ENCODE data around the gene IRX2. TPM values are rescaled to one million over a fixed set of nuclear protein-coding genes. Genes with fewer than 3 reads are reported as not detected.

The IRX2 gene
- total RNA-seq, 2 donors from 2014 or later: 0.28 to 0.54 TPM

- no peaks in the 10 kb centered on the region for H3K27me3 ChIP-seq (replicated peaks; ENCODE audit: insufficient read depth)
- ATAC-seq (ENCODE audit: insufficient number of reproducible peaks, low FRiP score, low read depth): no peak
- H3K4me3 ChIP-seq: no peak overlapping the region
Observed at GRCh38 chr5:2740876-2741555, 10.5 kb downstream of the IRX2 start.

GRCh38 chr5:2740051-2740875 lies 11.2 kb downstream of the IRX2 start:
- Histone ChIP-seq H3K36me3 (no peaks in the 10 kb centered on the region), H3K4me3 (peak overlapping the region; percentile 64), H3K4me1 (ENCODE audit: control insufficient read depth in 1 of 2, low read depth in 2 of 2) (peaks cover 0 to 11% of the 10 kb centered on the region in 2 donors), H3K27me3 (replicated peaks; ENCODE audit: insufficient read depth) (no peaks in the 10 kb centered on the region), H3K9me3 (no peaks in the 10 kb centered on the region), H3K27ac (no peak overlapping the region)
- DNase-seq (ENCODE audit: low spot score) (no peak), ATAC-seq (ENCODE audit: insufficient number of reproducible peaks, low FRiP score, low read depth) (no peak)
- no peak for TF ChIP-seq CTCF (IDR thresholded peaks at IDR 0.05)

More at GRCh38 chr5:2740876-2741555, 10.5 kb downstream of the IRX2 start:
- peaks cover 0 to 11% of the 10 kb centered on the region in 2 donors for H3K4me1 ChIP-seq (ENCODE audit: control insufficient read depth in 1 of 2, low read depth in 2 of 2)
- H3K27ac ChIP-seq: no peak overlapping the region
- H3K36me3 ChIP-seq: no peaks in the 10 kb centered on the region
- no peaks in the 10 kb centered on the region for H3K9me3 ChIP-seq
- DNase-seq (ENCODE audit: low spot score): no peak
- TF ChIP-seq CTCF (IDR thresholded peaks at IDR 0.05): no peak

GRCh38 chr5:2739360-2740050 lies 12.0 kb downstream of the IRX2 start:
- Histone ChIP-seq H3K4me1 (ENCODE audit: control insufficient read depth in 1 of 2, low read depth in 2 of 2) (peaks cover 0 to 11% of the 10 kb centered on the region in 2 donors), H3K27ac (no peak overlapping the region), H3K36me3 (no peaks in the 10 kb centered on the region), H3K4me3 (peak overlapping the region; percentile 64), H3K27me3 (replicated peaks; ENCODE audit: insufficient read depth) (no peaks in the 10 kb centered on the region), H3K9me3 (no peaks in the 10 kb centered on the region)
- no peak for TF ChIP-seq CTCF (IDR thresholded peaks at IDR 0.05)
- no peak for DNase-seq (ENCODE audit: low spot score)
- no peak for ATAC-seq (ENCODE audit: insufficient number of reproducible peaks, low FRiP score, low read depth)

- TF ChIP-seq CTCF (IDR thresholded peaks at IDR 0.05): no peak
- DNase-seq (ENCODE audit: low spot score) (no peak), ATAC-seq (ENCODE audit: insufficient number of reproducible peaks, low FRiP score, low read depth) (no peak)
- Histone ChIP-seq H3K27ac (no peak overlapping the region), H3K4me3 (peak overlapping the region; percentile 64), H3K9me3 (no peaks in the 10 kb centered on the region), H3K27me3 (replicated peaks; ENCODE audit: insufficient read depth) (no peaks in the 10 kb centered on the region), H3K4me1 (ENCODE audit: control insufficient read depth in 1 of 2, low read depth in 2 of 2) (peaks cover 0 to 11% of the 10 kb centered on the region in 2 donors), H3K36me3 (no peaks in the 10 kb centered on the region)
Observed at GRCh38 chr5:2738700-2739359, 12.6 kb downstream of the IRX2 start.

All from thoracic aorta (tissue), 2 donors.